NCI-H128 (cell line): ENCODE data around the gene GRK1.

Source experiments
- DNase-seq: peaks from one replicate; lab custom pipeline; 2025; ENCODE audit not compliant: unreplicated experiment; lab: John Stamatoyannopoulos, UW

Gene GRK1

DNA sequence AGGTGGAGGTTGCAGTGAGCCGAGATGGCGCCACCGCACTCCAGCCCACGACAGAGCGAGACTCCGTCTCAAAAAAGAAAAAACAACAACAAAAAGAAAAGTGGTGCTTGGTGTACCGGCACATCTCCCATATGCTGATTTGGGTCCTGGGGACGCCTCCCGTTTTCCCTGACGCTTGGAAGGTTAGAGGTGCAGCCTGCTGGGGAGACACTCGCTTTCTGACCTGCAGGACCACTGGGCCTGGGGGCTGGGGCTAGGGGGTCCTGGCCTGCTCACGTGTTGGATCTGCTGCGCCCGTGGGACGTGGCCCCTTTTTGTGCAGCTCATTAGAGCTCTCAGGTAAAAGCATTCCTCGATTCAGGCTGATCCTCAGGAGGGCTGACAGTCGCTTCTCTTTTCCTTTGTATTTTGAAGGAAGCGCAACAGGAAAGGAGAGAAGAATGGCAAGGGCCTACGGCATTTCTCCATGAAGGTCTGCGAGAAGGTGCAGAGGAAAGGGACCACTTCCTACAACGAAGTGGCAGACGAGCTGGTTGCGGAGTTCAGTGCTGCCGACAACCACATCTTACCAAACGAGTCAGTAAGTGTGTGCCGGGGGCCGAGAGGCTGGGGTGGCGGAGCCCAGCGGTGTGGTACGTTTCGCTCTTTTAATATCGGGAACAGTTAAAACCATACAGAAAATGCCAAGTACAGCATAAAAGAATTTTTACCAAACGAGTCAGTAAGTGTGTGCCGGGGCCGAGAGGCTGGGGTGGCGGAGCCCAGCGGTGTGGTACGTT, 34.1 kb upstream of the GRK1 start:
- no peak for DNase-seq

DNA sequence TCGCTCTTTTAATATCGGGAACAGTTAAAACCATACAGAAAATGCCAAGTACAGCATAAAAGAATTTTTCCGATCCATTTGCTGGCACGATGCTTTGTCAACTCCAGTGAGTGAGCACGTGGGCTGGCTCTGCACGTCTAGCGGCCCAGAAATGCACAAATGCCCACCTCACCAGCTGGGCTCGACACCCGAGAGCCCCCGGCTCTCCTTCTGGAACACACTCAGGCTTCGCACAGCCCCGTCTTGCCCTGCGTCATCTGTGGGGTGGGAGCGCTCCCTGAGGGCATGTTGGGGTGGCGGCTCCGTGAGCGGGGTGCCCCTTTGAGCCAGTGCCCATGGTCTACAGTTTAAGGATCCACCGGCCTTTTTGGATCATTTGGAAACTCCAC, 33.5 kb upstream of the GRK1 start:
- DNase-seq, result no peak

DNA sequence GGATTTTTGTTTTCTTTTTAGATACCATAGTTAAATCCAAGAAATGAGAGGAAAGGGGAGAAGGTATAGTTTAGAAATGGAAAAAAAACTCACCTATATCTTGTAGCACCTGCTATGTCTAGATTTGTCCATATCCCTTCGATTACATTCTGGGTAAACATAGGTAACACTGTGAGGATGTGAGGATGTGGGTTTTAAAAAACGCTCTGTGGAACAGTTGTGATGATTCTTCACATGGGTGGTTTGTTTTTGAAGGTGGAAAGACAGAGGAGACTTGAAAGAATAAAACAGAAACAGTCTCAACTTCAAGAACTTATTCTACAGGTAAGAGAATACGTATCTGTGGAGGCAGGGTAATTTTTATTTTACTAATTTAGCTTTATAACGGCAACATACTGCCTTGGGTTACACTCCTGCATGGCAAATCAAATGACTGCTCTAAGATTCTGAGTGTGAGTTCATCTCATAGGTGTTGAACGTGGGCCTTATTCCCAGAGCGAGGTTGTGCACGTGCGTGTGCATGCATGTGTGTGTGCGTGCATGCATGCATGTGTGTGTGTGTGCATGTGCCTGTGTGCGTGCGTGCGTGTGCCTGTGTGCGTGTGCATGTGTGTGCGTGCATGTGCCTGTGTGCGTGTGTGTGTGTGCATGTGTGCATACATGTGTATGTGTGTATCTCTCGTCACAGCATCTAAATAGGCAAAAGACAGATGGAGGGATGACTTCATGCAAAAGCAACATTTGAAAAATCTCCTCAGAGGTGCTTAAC, 32.6 kb upstream of the GRK1 start:
- DNase-seq, result no peak

DNA sequence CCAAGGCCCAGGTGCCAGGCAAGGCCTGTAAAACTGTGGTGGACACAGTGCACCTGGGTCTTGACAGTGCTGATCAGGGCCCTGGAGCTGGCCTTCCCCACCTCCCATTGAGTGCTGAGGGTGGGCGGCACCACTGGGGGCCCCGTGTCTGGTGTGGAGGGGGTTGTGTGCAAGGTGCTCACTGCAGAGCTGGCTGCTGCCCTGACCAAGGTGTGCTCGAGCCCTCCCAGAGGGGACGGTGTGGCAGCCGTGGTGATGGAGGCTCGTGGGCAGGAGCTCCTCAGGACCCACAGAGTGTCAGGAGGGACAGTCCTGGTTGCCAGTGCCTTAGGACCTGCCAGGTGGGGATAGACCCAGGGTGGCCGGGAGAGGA, 32.0 kb upstream of the GRK1 start:
- no peak for DNase-seq

DNA sequence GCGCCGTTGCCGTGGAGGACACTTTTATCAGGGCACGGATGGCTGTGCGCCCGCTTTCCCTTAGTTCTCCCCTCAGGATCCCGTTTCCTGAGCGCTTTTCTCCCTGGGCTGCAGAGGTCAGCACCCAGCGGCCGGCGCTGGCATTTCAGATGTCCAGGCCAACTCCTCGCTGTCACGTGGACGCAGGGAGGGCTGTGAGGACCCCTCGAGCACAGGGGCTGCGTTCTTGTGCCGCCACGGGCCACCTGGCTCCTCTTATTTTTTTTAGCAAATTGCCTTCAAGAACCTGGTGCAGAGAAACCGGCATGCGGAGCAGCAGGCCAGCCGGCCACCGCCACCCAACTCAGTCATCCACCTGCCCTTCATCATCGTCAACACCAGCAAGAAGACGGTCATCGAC, 31.3 kb upstream of the GRK1 start:
- DNase-seq, result no peak

DNA sequence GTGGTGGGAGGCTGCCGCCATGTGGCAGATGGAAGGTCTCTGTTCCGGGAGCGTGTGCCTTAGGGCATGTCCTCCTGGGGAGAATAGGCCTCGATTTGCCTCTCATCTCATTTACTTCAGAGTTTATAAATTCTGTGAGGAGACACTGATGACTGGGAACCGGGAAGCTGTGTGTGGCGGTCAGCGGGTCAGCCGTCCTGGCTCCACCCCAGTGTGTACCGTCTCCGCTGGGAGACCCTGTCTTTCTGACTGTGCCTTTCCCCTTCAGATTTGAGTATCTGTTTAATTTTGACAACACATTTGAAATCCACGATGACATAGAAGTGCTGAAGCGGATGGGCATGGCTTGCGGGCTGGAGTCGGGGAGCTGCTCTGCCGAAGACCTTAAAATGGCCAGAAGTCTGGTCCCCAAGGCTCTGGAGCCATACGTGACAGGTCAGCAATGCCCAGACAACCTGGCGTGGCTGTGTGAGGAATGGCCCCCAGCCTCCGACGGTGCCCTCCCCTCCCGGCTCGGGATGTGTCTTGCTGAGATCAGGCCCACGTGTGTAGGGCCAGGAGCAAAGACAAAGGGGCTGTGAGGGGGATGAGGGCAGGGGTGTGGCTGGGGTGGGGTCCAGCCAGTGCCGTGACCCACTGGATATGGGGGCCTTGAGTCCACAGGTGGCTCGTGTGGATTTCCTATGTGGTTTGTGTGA, 30.6 kb upstream of the GRK1 start:
- DNase-seq, result no peak

DNA sequence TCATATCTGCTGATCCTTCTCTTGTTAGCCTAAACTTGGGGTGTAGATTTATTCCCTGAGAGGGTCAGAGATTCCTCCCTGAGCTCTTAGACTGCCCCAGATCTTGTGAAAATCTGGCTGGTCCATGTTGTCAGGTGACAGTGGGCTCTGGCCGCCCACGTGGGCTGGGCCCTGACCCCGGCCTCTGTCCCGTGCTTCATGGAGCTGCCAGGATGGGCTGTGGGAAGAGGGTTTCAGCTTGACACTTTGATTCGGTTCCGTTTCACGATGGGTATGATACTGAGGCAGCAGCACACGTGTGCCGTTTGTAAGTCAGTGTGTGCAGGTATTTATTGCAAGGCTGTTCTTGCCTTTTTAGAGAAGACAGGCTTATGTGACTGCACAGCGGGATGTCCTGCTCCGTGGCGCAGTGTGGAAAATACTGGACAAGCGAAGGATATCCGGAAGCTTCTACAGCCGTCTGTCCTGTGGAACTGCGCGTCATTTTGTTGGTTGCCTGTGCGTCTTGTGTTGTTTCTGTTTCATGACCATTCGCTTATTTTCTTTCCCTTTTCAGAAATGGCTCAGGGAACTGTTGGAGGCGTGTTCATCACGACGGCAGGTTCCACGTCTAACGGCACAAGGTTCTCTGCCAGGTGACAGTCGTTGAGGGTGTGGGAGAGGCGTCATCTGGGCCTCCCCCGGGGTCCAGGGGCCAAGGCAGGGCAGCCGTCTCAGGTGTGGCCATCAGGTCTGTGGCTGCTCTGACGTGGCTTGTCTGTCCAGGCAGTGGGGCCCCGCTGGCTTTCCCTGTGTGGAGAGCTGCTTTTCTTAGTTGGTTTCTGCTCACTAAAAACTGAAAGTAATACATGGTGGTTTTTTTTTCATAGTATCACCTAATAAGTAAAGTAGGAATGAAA, 29.5 kb upstream of the GRK1 start:
- no peak for DNase-seq

DNA sequence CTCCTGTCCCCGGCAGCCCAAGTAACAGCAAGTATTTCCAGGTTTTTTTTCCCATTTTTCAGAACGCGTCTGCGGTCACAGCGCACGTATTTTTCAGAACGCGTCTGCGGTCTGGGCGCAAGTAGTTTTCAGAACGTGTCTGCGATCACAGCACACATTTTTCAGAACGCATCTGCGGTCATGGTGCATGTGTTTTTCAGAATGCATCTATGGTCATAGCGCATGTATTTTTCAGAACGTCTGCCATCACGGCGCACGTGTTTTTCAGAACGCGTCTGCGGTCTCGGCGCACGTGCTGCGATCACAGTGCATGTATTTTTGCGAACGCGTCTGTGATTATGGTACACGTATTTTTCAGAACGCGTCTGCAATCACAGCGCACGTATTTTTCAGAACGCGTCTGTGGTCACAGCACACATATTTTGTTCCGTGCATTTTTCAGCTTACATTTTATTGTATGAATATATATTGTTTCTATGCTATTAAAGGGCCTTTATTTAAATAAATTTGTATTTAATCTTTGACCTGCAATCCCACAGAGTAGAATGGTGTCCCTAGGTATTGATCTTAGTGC, 28.8 kb upstream of the GRK1 start:
- DNase-seq, result no peak

DNA sequence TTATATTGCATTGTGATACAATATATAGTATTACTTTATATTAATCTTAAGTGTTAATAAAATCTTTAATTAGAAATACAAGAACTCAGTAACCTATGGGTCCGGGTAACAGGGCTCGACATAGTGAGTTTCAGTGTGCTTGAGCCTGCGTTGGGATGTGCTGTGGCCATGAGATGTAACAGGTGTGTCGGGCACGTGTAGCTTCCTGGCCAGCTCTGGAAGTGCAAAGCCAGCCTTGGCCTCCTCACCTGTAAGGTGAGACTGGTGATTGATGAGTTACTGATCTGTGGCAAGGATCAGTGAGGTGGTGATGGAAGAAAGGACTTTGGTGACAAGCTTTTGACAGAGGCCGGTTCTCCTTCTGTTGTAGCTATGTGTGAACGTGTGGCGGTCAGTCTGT, 28.2 kb upstream of the GRK1 start:
- DNase-seq, result no peak

DNA sequence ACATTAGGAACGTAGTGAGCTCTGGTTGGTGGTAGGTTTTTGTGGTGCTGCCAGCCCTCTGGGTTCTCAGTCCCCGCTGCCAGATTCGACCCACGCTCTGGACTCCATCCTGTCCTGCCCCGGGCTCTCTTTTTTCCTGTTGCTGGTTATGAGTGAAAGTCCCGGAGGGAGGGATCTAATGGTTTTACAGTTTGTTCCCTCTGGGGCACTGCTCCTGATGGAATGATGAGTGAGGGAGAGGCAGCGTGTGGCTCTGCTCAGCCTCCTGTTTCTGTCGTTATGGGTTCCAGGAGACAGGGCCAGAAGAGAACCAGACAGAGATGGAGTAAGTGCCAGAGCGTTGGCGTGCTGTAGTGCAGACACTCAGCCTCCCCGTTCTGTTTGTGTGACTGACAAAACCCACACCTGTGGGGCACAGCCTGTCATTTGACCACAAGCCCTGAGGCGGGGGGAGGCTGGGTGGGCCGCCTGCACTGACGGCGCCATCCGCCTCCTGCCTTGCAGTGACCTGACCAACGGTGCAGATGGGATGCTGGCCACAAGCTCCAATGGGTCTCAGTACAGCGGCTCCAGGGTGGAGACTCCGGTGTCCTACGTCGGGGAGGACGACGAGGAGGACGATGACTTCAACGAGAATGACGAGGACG, 27.3 kb upstream of the GRK1 start:
- DNase-seq, result no peak

DNA sequence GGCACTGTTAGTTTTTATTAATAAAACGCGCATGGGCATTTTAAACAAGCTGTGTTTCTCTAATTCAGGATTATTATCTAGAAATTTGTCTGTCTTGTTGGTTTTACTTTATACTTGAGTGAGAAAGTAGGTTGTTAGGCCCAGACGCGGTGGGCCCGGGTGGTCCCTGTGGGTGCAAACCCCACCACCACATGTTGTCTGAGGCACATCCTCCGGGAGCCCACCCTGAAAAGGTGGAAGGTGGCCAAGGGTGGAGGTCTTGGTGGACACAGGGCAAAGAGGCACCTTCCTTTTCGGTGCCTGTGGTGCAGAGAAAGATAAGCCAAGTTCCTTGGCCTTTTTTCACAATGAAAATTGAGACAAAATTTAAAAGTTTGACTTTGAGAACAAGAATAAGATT, 25.6 kb upstream of the GRK1 start:
- DNase-seq, result no peak

DNA sequence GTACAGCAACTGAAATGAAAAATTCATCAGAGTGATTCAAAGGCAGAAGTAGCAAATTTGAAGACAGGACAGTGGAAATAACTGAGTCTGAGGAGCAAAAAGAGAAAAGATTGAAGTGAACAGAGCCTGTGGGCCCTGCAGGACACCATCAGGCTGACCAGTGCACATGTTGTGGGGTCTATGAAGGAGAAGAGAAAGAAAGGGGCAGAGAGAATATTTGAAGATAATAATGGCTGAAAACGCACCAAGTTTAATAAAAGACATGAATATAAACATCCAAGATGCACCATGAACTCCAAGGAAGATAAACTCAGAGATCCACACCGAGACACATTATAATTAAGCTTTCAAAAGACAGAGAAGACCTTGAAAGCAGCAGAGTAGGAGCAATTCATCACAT, 24.5 kb upstream of the GRK1 start:
- DNase-seq, result no peak

DNA sequence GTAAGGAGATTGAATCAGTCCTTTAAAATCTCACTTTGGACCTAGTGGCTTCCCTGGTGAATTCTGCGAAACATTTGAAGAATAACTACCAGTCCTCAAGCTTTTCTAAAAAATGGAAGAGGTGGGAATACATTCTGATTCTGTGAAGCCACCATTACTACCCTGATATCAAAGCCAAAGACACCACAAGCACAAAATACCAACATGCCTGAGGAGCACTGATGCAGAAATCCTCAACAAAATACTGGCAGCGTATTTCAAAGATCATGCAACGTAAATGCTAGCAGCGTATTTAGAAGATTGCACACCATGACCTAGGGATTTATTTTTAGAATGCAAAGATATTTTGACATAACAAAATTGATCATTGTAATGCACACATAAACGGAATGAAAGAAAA, 23.4 kb upstream of the GRK1 start:
- no peak for DNase-seq

DNA sequence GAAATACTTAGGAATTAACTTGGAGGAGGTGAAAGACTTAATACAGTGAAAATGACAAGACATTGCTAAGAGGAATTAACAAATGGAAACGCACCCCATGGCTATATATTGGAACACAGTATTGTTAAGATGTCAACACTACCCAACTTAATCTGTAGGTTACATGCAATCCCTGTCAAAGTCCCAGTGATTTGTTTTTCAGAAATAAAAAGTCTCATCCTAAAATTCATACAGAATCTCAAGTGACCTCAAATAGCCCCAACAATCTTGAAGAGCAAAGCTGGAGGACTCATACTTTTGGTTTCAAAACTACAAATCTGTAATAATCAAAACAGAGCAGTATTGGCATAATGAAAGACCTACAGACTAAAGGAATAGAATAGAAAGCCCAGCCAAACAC, 22.2 kb upstream of the GRK1 start:
- no peak for DNase-seq

DNA sequence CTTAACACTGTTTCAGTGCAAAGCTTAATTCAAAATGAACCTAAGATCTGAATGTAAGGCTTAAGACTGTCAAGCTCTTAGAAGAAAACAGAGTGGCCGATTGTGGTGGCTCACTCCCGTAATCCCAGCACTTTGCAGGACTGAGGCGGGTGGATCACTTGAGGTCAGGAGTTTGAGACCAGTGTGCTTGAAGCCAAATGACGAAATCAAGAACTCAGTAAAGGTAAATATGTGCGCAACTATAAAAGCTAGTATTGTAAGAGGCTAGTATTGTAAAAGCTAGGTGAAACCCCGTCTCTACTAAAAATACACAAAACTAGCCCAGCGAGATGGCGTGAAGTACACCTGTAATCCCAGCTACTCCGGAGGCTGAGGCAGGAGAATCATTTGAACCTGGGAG, 21.7 kb upstream of the GRK1 start:
- DNase-seq, result no peak

DNA sequence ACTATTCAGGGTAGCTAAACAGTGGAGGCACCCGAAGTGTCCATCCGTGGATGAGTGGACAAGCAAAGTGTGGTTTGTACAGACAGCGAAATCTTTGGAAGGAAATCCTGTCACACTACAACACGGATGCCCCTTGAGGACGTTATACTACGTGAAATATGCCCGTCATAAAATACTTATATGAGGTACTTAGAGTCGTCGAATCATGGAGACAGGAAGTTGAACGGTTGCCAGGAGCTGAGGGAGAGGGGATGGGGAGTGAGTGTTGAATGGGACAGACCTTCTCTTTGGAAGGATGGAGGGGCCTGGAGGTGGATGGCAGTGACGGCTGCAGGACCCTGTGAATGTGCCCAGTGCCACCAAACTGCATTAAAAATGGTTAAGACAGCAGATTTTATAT, 20.6 kb upstream of the GRK1 start:
- DNase-seq, result no peak

DNA sequence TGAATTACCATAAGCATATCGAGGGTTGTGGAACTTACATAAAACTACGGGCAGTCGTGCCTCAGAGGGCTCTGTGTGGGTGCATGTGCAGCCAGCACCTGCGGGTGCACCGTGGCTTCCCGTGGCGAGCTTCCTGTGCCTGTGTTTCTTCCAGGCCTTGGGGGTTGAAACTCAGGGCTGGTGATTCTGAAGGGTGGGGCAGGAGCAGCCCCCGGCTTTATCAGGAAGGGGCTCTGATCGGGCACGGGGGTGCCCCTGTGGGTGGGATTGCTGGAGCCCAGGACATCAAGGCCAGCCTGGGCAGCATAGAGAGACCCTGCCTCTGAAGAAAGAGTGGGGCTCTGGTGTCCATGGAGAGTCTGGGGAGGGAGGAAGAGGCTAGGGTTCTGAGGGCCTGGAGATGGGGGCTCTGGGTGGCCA, 20.1 kb upstream of the GRK1 start:
- no peak for DNase-seq

DNA sequence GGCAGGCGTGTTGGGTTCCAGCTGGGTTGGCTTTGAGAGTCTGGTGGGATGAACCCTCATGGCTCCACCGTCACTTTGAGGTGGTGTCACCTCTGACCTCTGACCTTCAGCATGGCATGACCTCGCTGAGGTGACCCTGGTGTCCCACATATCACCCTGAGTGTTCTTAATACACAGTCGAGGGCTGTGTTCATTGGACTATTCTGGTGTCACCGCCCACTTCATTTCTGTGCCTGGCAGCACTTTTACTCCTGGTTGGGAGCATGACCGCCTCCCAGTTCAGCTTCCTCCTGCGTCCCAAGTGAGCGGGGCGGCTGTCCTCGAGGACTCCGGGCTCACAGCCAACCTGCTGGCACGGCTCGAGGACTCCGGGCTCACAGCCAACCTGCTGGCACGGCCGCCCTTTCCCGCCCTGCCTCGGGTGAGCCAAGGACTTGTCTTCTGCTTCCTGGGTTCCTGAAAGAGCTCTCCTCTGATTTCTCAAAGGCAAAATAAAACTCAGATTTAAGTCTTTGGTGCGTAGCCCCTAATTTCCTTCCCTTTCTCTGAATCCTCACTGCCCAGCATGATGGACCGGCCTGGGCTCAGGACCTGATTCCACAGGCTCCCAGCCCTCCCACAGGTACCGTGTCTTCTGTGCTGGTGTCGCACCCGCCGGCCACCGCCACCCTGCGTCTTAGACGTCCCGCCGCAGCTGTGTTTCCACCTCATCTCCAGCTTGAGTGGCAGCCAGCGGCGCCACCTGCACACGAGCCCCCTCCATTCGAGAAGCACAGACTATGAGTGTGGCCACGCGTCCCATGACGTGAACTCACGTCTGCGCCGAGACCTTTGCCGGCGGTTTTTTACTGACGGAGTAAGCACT, 19.4 kb upstream of the GRK1 start:
- DNase-seq, result peak; percentile 80

DNA sequence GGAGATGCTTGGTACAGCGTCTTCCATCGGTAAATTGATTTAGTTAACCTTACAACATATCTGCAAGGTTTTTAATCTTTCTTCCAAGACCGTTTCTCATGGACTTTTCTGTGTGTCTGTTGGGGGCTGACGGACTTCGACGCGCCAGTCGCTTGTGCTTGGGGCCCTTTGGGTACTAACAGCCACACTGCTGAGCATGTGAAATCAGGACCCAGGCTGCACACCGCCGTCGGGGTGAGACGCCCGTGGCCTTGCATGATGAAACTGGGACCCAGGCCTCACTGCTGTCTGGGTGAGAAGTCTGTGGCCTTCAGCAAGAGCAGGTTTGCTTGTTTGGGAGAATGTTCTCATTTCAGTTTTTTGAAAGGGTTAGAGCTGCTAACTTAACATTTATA, 18.8 kb upstream of the GRK1 start:
- DNase-seq, result no peak
